T47D (cell line): Measurements from ENCODE around the gene SETD7.

Experiments
- DNase-seq, 2 experiments: peaks; one replicate each; pipeline versions ENCODE4 v3.0.0 to v3.0.0-alpha.2; 2011 to 2012; ENCODE audit warnings: low read depth in 1 of 2, low spot score in 1 of 2
- JUND ChIP-seq: IDR thresholded peaks from 2 replicates; pipeline ENCODE4 v1.6.1; 2012; ENCODE audit warnings: low read depth
- in situ Hi-C: cut with HindIII; loops from 2 replicates; pipeline ENCODE4 v1.10.0; 2016; ENCODE audit warnings: low sequenced_read_pairs, low pct_unique_long_range_greater_than_20kb

Gene SETD7

DNA sequence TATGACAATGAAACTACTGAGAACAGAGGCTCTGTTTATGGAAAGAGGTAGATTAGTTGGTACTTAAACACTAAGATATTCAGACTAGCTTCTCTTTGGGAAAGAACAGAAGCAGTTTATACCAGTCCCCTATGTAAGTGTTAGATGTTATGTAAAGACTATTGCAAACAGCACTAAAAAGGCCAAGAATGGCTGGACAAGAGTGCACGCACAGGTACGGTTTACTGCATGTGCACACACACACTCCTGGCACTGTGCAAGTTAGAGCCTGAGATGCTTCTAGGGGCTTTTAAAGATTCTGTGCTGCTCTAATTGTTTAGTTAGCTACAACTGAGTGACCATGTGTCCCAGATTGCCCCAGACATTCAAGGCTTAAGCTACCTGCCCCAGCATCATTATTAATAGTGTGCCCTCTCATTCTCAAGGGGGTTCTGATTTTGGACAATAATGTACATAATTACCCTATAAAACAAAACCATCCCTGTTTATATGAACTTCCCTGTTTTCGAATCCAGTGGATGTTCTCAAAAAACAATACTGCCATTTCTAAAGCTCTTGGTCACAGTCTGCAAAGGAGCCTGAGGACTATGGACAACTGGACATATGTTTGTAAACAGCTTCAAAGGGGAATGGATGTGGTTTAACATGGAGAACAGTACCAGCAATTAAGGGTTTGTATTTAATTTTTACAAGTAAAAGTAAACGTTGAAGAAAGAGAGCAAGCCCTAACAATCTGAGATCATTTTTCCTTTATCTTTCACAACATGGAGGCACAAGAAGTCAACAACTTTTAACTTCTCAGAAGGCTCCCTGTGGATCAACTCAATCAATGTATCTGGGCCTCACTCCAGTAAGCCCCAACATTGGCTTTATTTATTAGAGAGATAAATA lies 2.0 kb downstream of the SETD7 start:
- TF ChIP-seq JUND = no peak
- in situ Hi-C loops = no loop called here
- DNase-seq = no peak

DNA sequence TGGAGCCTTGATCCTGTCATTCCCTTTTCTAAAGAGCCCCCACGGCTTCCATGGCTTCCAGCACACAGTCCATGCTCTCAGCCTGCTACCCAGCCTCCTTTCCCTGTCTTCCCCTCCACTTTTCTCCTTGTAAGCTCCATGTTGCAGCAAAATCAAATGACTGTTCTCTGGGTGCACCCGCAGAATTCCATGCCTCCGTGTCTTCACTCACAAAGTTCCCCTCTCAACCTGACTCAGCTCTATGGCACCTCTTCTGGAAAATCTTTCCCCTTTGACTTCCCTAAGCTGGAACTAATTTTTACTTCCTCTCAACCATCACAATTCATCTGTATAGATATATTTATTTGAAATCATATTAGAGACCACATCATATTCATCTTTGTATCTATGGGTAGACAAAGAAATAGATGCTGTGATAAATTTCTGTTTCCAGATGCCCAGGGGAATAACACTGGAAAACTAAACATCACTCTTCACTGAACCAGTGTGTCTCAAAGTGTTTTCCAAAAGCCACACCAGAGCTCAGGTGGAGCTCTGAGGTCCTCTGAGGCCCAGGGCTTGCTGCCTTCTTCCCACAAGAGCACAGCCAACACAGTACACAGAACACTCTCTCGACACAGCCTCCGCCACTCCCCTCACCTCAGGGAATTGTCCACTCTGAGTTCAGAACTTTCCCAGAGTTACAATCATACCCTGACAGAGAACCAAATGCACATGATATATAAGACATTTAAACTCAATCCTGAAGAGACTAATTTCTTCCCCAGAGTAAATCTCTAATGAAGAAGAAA lies 3.3 kb downstream of the SETD7 start:
- in situ Hi-C loops = no loop called here
- DNase-seq = no peak
- TF ChIP-seq JUND = no peak

DNA sequence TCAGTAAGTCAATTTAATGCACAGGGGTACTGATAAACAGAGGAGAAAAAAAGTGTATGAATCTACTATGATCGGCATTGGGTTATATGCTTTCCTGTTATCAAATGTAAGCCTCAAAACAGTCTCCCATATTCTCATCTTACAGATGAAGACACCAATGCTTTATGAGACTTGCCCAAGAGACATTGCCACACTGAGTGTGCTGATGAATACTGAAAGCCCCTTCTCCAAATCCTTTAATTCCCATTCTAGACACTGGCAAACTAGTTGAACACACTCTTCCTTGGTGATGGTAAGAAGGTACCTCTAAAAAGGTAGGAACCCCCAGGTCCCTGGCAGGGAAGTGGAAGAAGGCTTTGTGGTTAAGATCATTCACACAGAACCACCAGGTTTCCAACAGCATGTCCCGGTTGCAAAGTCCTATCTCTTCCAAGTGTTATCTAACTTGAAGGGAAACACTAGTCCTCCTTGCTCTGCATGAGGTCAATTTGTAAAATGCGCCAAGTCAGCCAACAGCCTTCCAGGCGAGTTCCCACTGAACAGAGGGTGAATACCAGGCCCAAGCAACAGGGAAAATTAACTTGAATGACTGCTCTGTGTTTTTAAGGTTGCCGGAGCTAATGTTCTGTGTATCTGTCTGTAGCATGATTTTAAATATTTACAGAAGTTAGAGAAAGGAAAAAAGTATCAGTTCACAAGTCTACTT lies 5.1 kb downstream of the SETD7 start:
- TF ChIP-seq JUND = no peak
- in situ Hi-C loops = no loop called here
- no peak for DNase-seq

DNA sequence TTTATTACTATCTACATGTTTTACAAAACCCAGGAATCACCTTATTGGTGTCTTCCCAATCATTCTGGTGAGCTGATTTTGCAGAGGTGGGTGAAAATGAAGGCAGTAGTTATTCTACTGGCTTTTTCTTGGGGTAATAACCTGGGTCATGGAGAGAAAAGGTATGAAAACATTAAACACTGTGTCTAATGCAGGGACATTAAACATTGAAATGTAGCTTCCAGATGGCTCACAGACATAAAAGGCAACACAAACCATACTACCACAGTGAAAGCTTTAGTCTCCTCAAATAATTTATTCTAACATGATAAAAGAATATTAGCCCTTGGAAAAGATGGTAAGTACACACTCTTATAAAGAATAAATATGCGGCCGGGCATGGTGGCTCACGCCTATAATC lies 8.0 kb downstream of the SETD7 start:
- TF ChIP-seq JUND = no peak
- in situ Hi-C loops = no loop called here
- no peak for DNase-seq

DNA sequence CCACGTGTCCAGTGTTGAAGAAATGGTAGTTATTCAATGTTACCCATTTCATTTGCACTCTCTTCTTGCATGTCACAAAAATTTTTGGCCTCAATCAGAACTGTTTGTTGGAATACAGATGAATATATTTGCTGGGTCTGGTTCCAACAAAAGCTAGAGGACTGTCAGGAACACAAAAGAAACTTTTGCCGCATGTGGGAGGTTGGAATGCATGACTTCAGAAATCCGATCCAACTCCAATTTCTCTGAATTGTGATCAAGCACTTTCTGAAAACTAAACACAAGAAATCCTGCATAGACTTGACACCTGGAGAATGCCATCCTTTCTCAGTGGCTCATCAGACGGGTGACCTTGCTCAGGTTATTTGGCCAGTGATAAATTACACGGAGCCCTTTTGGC lies 15.4 kb downstream of the SETD7 start:
- TF ChIP-seq JUND = no peak
- no peak for DNase-seq
- in situ Hi-C loops = no loop called here

DNA sequence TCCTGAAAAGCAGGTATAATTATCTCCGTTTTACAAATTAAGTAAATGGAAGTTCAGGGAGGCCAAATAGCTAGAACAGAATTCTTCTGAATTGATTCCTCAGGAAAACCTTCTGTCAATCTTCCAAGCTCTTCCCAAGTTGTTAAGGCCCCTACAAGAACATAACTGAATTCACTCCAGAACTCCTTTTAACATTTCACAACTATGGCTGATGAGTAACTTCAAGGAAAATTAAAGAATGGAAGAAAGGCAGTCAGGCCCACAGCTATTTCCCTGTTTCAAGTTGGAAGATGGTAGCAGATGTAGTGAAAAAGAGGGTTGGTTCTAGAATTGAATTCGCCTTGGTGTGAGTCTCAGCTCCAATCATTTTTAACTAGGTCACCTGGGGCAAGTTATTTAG lies 15.9 kb downstream of the SETD7 start:
- DNase-seq = no peak
- no peak for TF ChIP-seq JUND
- in situ Hi-C loops = no loop called here

DNA sequence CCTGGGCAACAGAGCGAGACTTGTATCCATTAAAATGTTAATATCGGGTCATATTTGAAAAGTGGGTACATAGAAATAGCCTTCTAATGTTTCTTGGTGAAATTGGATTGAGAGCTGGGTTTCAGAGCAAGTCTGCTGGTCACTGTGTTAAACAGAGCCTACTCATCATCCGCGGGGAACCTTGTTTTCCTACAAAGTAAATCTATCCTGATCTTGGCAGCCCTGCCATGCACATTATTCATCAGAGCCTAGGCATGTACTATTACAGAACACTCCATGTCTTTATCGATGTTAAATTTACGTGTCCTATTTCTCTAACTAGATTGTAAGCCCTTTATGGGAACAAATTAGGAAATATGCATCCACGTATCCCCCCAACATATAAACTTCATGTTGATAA lies 18.7 kb downstream of the SETD7 start:
- in situ Hi-C loops = no loop called here
- no peak for TF ChIP-seq JUND
- no peak for DNase-seq

DNA sequence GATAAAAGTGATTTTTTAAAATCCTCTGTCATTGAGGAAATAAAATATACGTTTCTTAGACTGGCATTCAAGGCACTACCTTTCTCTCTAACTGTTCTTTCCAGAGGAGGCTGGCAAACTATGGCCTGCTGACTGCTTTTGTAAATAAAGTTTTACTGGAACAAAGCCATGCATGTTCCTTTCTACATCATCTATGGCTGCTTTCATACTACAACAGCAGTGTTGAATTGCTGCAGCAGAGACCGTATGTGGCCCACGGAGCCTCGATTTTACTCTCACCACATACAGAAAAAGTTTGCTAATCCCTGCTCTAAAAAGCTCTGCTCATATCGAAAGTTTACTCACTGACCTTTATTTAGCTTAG lies 20.2 kb downstream of the SETD7 start:
- TF ChIP-seq JUND = no peak
- in situ Hi-C loops = no loop called here
- DNase-seq = peak in 1 of 2 experiments; percentile 43

DNA sequence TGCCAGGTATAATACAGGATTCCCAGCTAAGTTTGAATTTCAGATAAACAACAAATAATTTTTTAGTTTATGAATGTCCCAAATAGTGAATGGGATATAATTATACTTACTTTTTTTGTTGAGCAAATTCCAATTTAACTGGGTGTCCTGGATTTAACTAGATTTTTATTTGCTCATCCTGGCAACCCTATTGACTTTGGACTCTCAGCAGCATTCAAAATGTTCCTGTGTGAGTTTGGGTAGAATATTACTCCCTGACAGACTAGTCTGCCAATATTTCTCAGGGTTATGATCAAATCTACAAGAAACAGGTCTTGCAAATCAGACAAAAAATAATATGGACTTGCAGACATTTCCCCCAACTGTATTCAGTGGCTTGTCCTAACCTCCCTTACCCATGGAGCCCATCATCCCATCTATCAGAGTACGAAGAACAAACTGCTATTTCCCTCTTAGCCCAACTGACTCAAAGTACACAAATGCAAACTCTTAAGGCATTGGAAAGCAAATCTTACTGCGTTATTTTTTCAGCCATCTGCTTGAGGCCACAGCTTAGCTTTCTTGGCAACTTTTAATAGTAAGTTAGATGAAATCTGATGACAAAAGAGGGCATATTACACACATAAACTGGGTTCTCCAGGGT lies 20.7 kb downstream of the SETD7 start:
- in situ Hi-C loops = no loop called here
- DNase-seq = peak in 1 of 2 experiments; percentile 14
- TF ChIP-seq JUND = no peak

DNA sequence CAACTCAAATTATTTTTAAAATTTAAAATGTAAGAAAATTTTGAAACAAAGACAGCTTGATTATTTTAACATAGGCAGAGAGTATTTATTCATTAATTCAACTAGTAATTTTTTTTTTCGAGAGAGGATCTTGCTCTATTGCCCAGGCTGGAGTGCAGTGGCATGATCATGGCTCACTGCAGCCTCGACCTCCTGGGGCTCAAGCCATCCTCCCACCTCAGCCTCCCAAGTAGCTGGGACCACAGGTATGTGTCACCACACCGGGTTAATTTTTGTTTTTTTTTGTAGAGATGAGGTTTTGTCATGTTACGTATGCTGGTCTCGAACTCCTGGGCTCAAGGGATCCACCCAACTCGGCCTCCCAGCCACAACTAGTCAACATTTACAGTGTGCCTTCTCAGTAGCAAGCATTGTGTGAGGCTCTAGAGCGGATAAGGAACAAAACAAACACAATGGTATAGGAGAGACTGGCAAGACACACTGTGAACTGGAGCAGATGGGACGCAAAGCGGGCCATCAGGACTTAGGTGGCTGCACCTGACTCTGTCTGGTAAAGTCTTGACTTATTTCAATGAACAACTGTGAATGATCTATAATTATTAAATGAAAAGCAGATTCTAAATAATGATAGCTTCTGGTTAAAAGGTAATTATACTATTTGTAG lies 21.6 kb downstream of the SETD7 start:
- in situ Hi-C loops = no loop called here
- no peak for DNase-seq
- no peak for TF ChIP-seq JUND

DNA sequence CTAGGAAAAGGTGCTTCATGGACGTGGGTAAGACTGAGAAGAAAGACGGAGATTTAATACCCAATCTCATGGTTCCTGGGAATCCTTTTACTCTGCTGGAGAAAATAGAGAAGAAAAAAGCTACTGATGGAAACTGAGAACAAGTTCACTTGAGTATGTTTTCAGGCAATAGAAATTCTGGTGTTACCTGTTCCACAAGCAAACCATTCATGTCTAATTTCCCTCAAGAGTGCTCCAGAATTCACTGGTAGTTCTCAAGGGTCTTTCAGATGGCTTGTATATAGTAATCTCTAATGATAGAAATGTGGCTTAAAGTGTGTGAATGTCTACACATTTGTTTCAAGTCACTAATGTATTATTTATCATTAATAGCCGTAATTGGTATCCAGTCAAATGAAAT lies 22.5 kb downstream of the SETD7 start:
- in situ Hi-C loops = no loop called here
- no peak for TF ChIP-seq JUND
- no peak for DNase-seq

DNA sequence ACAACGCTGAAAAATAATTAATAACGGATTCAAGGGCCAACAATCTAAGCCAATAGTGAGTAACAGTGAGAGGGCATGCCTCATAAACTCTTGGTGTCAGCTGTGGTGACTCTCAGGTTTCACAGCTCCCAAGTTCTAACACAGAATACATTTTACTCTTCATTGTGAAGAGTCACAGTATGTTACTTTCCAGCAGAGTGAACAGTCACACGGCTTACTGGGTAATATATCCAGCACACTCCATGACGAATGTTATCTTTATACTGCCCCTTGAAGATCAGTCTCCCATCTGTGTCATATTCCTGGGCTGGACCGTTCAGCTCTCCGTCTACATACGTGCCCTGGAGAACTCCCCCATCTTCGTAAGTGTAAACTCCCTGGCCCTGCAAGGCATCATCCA lies 23.1 kb downstream of the SETD7 start:
- DNase-seq = no peak
- in situ Hi-C loops = no loop called here
- no peak for TF ChIP-seq JUND
